ENCODE measurements around the gene GPR17. TPM values are rescaled to one million over a fixed set of nuclear protein-coding genes. Genes with fewer than 3 reads are reported as not detected.

The GPR17 gene
- total RNA-seq, 1 experiment from 2014 or later: 0.35 TPM

- Histone ChIP-seq H3K23ac (ENCODE audit: insufficient read length, low read depth, low read length) (no peak overlapping the region), H3K4me1 (ENCODE audit: insufficient read depth, low read length) (no peaks in the 10 kb centered on the region), H4K5ac (ENCODE audit: insufficient read length, low read depth, low read length) (no peak overlapping the region), H2BK20ac (ENCODE audit: low read depth, low read length, poor library complexity, severe bottlenecking) (no peak overlapping the region), H3K4me2 (ENCODE audit: insufficient read depth, insufficient read length, low read length) (peak overlapping the region; percentile 18), H2BK15ac (ENCODE audit: low read depth, low read length) (no peak overlapping the region), H2BK5ac (ENCODE audit: insufficient read length, low read length) (no peak overlapping the region), H3K79me1 (ENCODE audit: insufficient read depth, low read depth, low read length, poor library complexity, severe bottlenecking) (no peaks in the 10 kb centered on the region), H3K23me2 (ENCODE audit: insufficient read length, low read depth, low read length, poor library complexity, severe bottlenecking) (peaks cover 4% of the 10 kb centered on the region), H2AK5ac (ENCODE audit: insufficient read length, low read length) (no peak overlapping the region), H3K4ac (ENCODE audit: low read depth, low read length) (no peak overlapping the region), H2AFZ (ENCODE audit: low read length) (no peak overlapping the region), H3K79me2 (ENCODE audit: insufficient read depth, low read length) (0 out of 2 replicates have a peak, but pooled peaks cover 2% of the 10 kb centered on the region), H2BK12ac (ENCODE audit: insufficient read length, low read depth, low read length) (no peak overlapping the region), H3K9ac (ENCODE audit: extremely low read depth, insufficient read length, low read length) (no peak overlapping the region), H3K9me3 (ENCODE audit: control insufficient read depth, low read depth, low read length) (no peaks in the 10 kb centered on the region), H4K91ac (ENCODE audit: insufficient read length, low read depth, low read length) (no peak overlapping the region), H3K18ac (ENCODE audit: insufficient read length, low read depth, low read length) (no peak overlapping the region), H3K27ac (ENCODE audit: insufficient read length, low read depth, low read length) (no peak overlapping the region), H2BK120ac (ENCODE audit: low read depth, low read length, poor library complexity, severe bottlenecking) (no peak overlapping the region), H4K8ac (replicated peaks; ENCODE audit: insufficient read length, low read depth, low read length) (no peak overlapping the region), H3T11ph (ENCODE audit: low read length) (no peak overlapping the region), H3K56ac (ENCODE audit: insufficient read length, low read depth, low read length) (no peak overlapping the region), H3K14ac (ENCODE audit: insufficient read depth, low read length) (no peak overlapping the region), H3K27me3 (ENCODE audit: insufficient read depth, low read length) (peaks cover 14% of the 10 kb centered on the region; the same call in 1 of the 2 replicates), H4K20me1 (ENCODE audit: control insufficient read depth, insufficient read depth, insufficient read length) (no peaks in the 10 kb centered on the region)
- H3K9me3 Mint-ChIP-seq: no peaks in the 10 kb centered on the region
- H3K36me3 Mint-ChIP-seq (ENCODE audit: insufficient read depth in 1 of 3, low read depth in 3 of 3): peaks cover 0 to 2% (median 0%) of the 10 kb centered on the region in 3 experiments; a peak in 3 of 7 replicates
- TF ChIP-seq, protein P1, sequence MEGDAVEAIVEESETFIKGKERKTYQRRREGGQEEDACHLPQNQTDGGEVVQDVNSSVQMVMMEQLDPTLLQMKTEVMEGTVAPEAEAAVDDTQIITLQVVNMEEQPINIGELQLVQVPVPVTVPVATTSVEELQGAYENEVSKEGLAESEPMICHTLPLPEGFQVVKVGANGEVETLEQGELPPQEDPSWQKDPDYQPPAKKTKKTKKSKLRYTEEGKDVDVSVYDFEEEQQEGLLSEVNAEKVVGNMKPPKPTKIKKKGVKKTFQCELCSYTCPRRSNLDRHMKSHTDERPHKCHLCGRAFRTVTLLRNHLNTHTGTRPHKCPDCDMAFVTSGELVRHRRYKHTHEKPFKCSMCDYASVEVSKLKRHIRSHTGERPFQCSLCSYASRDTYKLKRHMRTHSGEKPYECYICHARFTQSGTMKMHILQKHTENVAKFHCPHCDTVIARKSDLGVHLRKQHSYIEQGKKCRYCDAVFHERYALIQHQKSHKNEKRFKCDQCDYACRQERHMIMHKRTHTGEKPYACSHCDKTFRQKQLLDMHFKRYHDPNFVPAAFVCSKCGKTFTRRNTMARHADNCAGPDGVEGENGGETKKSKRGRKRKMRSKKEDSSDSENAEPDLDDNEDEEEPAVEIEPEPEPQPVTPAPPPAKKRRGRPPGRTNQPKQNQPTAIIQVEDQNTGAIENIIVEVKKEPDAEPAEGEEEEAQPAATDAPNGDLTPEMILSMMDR (conservative IDR thresholded peaks at IDR 0.05): no peak
- DNase-seq: no peak
- H3K4me3 Mint-ChIP-seq: peak overlapping the region in 1 of 2 experiments; percentile 59; a peak in 3 of 5 replicates
- H3K27me3 Mint-ChIP-seq (ENCODE audit: low read depth): peaks cover 58% of the 10 kb centered on the region
- H3K27ac Mint-ChIP-seq: no peak overlapping the region
- WGBS (ENCODE audit: extremely low coverage, insufficient read length, low lambda C conversion rate): no CpG with 5 or more reads among the region's 6 CpGs
- peaks cover 3 to 4% of the 10 kb centered on the region in 2 experiments; a peak in 2 of 4 replicates for H3K4me1 Mint-ChIP-seq
These were observed 18.9 kb downstream of the GPR17 start for GRCh38 chr2:127664895-127665225.

Data from H9 (cell line).